Immature natural killer cell (primary cell): ENCODE results near the gene ADORA3. TPM values are rescaled to one million over a fixed set of nuclear protein-coding genes. Genes with fewer than 3 reads are reported as not detected.

Experiments used
- DNase-seq, 3 donors: peaks; one replicate each; pipeline ENCODE4 v3.0.0; 2022; ENCODE audit warnings: mixed read lengths in 1 of 3
- H3K27ac Mint-ChIP-seq, 6 donors: one replicate each; pipeline ENCODE4 v1.8.0; 2020; ENCODE audit warnings: mixed read lengths in 6 of 6, mild to moderate bottlenecking in 5 of 6, inconsistent platforms in 4 of 6, moderate library complexity in 3 of 6
- H3K27me3 Mint-ChIP-seq, 3 donors: one replicate each; pipeline ENCODE4 v1.8.0; 2020 to 2021; ENCODE audit warnings: low read depth in 3 of 3, mild to moderate bottlenecking in 3 of 3, mixed read lengths in 3 of 3, moderate library complexity in 3 of 3, inconsistent platforms in 1 of 3
- H3K36me3 Mint-ChIP-seq, 3 donors: one replicate each; pipeline ENCODE4 v1.8.0; 2020; ENCODE audit warnings: mixed read lengths in 3 of 3, inconsistent platforms in 2 of 3, mild to moderate bottlenecking in 2 of 3
- H3K4me1 Mint-ChIP-seq, 2 donors: one replicate each; pipeline ENCODE4 v1.8.0; 2020; ENCODE audit warnings: inconsistent platforms in 2 of 2, mild to moderate bottlenecking in 2 of 2, mixed read lengths in 2 of 2, moderate library complexity in 1 of 2
- H3K4me3 Mint-ChIP-seq, 5 donors: one replicate each; pipeline ENCODE4 v1.8.0; 2020; ENCODE audit warnings: mild to moderate bottlenecking in 5 of 5, mixed read lengths in 5 of 5, inconsistent platforms in 3 of 5, moderate library complexity in 3 of 5
- H3K9me3 Mint-ChIP-seq, 6 donors: one replicate each; pipeline ENCODE4 v1.8.0; 2020; ENCODE audit warnings: mild to moderate bottlenecking in 6 of 6, mixed read lengths in 6 of 6, inconsistent platforms in 4 of 6, moderate library complexity in 3 of 6
- polyA plus RNA-seq, 3 donors: library from polyadenylated mRNA; unstranded; fragments of 300-500 nt; fragmentation: Illumina TruSeq; gene quantifications; one replicate each; pipeline ENCODE4 v1.2.3, GENCODE V29; 2021

Gene ADORA3
- polyA plus RNA-seq, 3 donors from 2014 or later: 0.23 TPM; not detected in 2

GRCh38 chr1:111465754-111466153 lies 37.7 kb downstream of the ADORA3 start:
- no peak for DNase-seq
- Mint-ChIP-seq H3K27me3 (no peaks in the 10 kb centered on the region), H3K36me3 (peaks cover 8 to 23% (median 23%) of the 10 kb centered on the region in 3 donors), H3K27ac (no peak overlapping the region), H3K4me1 (peaks cover 0 to 2% of the 10 kb centered on the region in 2 donors), H3K9me3 (no peaks in the 10 kb centered on the region), H3K4me3 (no peak overlapping the region)

GRCh38 chr1:111463029-111463683 lies 40.3 kb downstream of the ADORA3 start:
- H3K36me3 Mint-ChIP-seq: peaks cover 14 to 31% (median 23%) of the 10 kb centered on the region in 3 donors

GRCh38 chr1:111462370-111463028 lies 40.9 kb downstream of the ADORA3 start:
- peaks cover 2 to 7% of the 10 kb centered on the region in 2 donors for H3K4me1 Mint-ChIP-seq
- H3K27me3 Mint-ChIP-seq: no peaks in the 10 kb centered on the region
- no peak overlapping the region for H3K4me3 Mint-ChIP-seq
- no peaks in the 10 kb centered on the region for H3K9me3 Mint-ChIP-seq
- peaks cover 21 to 32% (median 25%) of the 10 kb centered on the region in 3 donors for H3K36me3 Mint-ChIP-seq
- no peak for DNase-seq
- H3K27ac Mint-ChIP-seq: peak overlapping the region in 3 of 6 donors; percentile 18 to 40 (median 32)

More at GRCh38 chr1:111463029-111463683, 40.3 kb downstream of the ADORA3 start:
- H3K4me3 Mint-ChIP-seq: no peak overlapping the region
- no peak for DNase-seq
- no peaks in the 10 kb centered on the region for H3K27me3 Mint-ChIP-seq
- peaks cover 0 to under 1% of the 10 kb centered on the region in 2 donors for H3K4me1 Mint-ChIP-seq
- peak overlapping the region in 3 of 6 donors; percentile 18 to 40 (median 37) for H3K27ac Mint-ChIP-seq
- no peaks in the 10 kb centered on the region for H3K9me3 Mint-ChIP-seq

- H3K36me3 Mint-ChIP-seq: peaks cover 21 to 37% (median 26%) of the 10 kb centered on the region in 3 donors
- H3K27me3 Mint-ChIP-seq: no peaks in the 10 kb centered on the region
- H3K27ac Mint-ChIP-seq: no peak overlapping the region
Observed at GRCh38 chr1:111461765-111462164, 41.7 kb downstream of the ADORA3 start.

GRCh38 chr1:111455642-111456031 lies 47.8 kb downstream of the ADORA3 start:
- H3K9me3 Mint-ChIP-seq: peaks cover 0 to 2% (median 0%) of the 10 kb centered on the region in 6 donors
- peaks cover 41 to 75% of the 10 kb centered on the region in 2 donors for H3K4me1 Mint-ChIP-seq
- H3K27me3 Mint-ChIP-seq: no peaks in the 10 kb centered on the region
- no peak overlapping the region for H3K4me3 Mint-ChIP-seq
- DNase-seq: no peak
- H3K36me3 Mint-ChIP-seq: peaks cover 20 to 47% (median 20%) of the 10 kb centered on the region in 3 donors
- H3K27ac Mint-ChIP-seq: peak overlapping the region in 5 of 6 donors; percentile 20 to 77 (median 30)

More at GRCh38 chr1:111461765-111462164, 41.7 kb downstream of the ADORA3 start:
- DNase-seq: no peak
- no peaks in the 10 kb centered on the region for H3K9me3 Mint-ChIP-seq
- peaks cover 2 to 14% of the 10 kb centered on the region in 2 donors for H3K4me1 Mint-ChIP-seq
- H3K4me3 Mint-ChIP-seq: no peak overlapping the region

GRCh38 chr1:111454859-111455641 lies 48.4 kb downstream of the ADORA3 start:
- Mint-ChIP-seq H3K36me3 (peaks cover 20 to 46% (median 20%) of the 10 kb centered on the region in 3 donors), H3K4me3 (no peak overlapping the region), H3K27ac (peak overlapping the region in 5 of 6 donors; percentile 12 to 71 (median 20)), H3K27me3 (no peaks in the 10 kb centered on the region), H3K9me3 (peaks cover 0 to 2% (median 0%) of the 10 kb centered on the region in 6 donors), H3K4me1 (peaks cover 47 to 80% of the 10 kb centered on the region in 2 donors)
- no peak for DNase-seq

- no peak for DNase-seq
- Mint-ChIP-seq H3K4me1 (peaks cover 57 to 93% of the 10 kb centered on the region in 2 donors), H3K9me3 (peaks cover 0 to 2% (median 0%) of the 10 kb centered on the region in 6 donors), H3K27ac (peak overlapping the region in 3 of 6 donors; percentile 5 to 75 (median 17)), H3K4me3 (no peak overlapping the region), H3K27me3 (peaks cover 4 to 7% (median 6%) of the 10 kb centered on the region in 3 donors), H3K36me3 (peaks cover 15 to 44% (median 22%) of the 10 kb centered on the region in 3 donors)
Observed at GRCh38 chr1:111453706-111454105, 49.7 kb downstream of the ADORA3 start.

- no peak for DNase-seq
- H3K4me1 Mint-ChIP-seq: peaks cover 66 to 98% of the 10 kb centered on the region in 2 donors
- H3K36me3 Mint-ChIP-seq: peaks cover 8 to 37% (median 20%) of the 10 kb centered on the region in 3 donors
- peaks cover 0 to 2% (median 0%) of the 10 kb centered on the region in 6 donors for H3K9me3 Mint-ChIP-seq
- H3K4me3 Mint-ChIP-seq: no peak overlapping the region
- H3K27ac Mint-ChIP-seq: peak overlapping the region in 1 of 6 donors; percentile 24
- peaks cover 4 to 7% (median 6%) of the 10 kb centered on the region in 3 donors for H3K27me3 Mint-ChIP-seq
Observed at GRCh38 chr1:111452581-111452980, 50.9 kb downstream of the ADORA3 start.

GRCh38 chr1:111450185-111450584 lies 53.2 kb downstream of the ADORA3 start:
- peaks cover 68 to 93% of the 10 kb centered on the region in 2 donors for H3K4me1 Mint-ChIP-seq
- peaks cover 0 to 2% (median 0%) of the 10 kb centered on the region in 6 donors for H3K9me3 Mint-ChIP-seq
- H3K27ac Mint-ChIP-seq: peak overlapping the region; percentile 92 to 99 (median 99)
- H3K27me3 Mint-ChIP-seq: peaks cover 4 to 7% (median 6%) of the 10 kb centered on the region in 3 donors
- H3K36me3 Mint-ChIP-seq: peaks cover 11 to 27% (median 16%) of the 10 kb centered on the region in 3 donors
- DNase-seq: no peak
- peak overlapping the region; percentile 99 to 100 (median 100) for H3K4me3 Mint-ChIP-seq

GRCh38 chr1:111449703-111450017 lies 53.8 kb downstream of the ADORA3 start:
- Mint-ChIP-seq H3K4me1 (peaks cover 65 to 93% of the 10 kb centered on the region in 2 donors), H3K9me3 (peaks cover 0 to 2% (median 0%) of the 10 kb centered on the region in 6 donors), H3K4me3 (peak overlapping the region; percentile 99 to 100 (median 100)), H3K27ac (peak overlapping the region; percentile 92 to 99 (median 99)), H3K36me3 (peaks cover 12 to 26% (median 13%) of the 10 kb centered on the region in 3 donors), H3K27me3 (peaks cover 4 to 7% (median 6%) of the 10 kb centered on the region in 3 donors)
- DNase-seq: no peak

Other genes with a start within 250 kb of the ADORA3 start
- not detected for gene CHIA, start 212.8 kb downstream of the ADORA3 start, polyA plus RNA-seq
- gene OVGP1, start 75.9 kb downstream of the ADORA3 start, polyA plus RNA-seq: not detected
- gene WDR77, start 54.4 kb downstream of the ADORA3 start, polyA plus RNA-seq: 10 to 100 TPM; 33.6 to 37.9 (median 36.3) TPM
- gene ATP5PB, start 54.2 kb downstream of the ADORA3 start, polyA plus RNA-seq: 100 to 1,000 TPM; 495 to 624 (median 521) TPM
- 100 to 1,000 TPM; 421 to 818 (median 559) TPM for gene C1orf162, start 29.6 kb downstream of the ADORA3 start, polyA plus RNA-seq
- gene TMIGD3, start within 50 bp of the ADORA3 start, polyA plus RNA-seq: not detected
- 10 to 100 TPM; 45.6 to 67.3 (median 61.1) TPM for gene RAP1A, start 116.2 kb upstream of the ADORA3 start, polyA plus RNA-seq
- gene INKA2, start 235.8 kb upstream of the ADORA3 start, polyA plus RNA-seq: under 1 TPM in 2 of 3 donors, not detected in 1; 0.39 to 0.83 TPM